Measurements from ENCODE around the gene PTPN20.
"Not testable (repeated sequence)": the region's sequence is repeated elsewhere in the genome, so short reads cannot be mapped to it uniquely, and the experiment has no call there.

Gene PTPN20

DNA sequence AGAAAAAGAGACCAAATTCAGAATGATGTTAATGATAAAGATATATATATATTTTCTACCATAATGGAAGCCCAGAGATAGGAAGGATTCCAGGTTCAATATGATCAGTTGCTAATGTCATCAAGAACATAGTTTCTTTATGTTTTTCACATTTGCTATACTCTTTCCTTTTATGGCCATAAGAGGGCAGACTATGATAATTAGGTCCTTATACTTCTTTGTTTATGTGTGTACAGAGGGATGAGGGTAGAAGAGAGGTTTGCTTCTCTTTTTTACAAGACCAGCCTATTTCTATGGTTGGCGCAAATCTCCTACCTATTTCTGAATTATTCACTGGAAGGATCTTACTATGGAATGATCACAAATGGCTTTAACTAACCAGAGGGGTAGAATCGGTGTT is 52.1 kb downstream of the PTPN20 start:
- not testable (repeated sequence) for DNase-seq

- DNase-seq: not testable (repeated sequence)
Measured at GRCh38 chr10:46967013-46967412, 55.8 kb downstream of the PTPN20 start.

DNA sequence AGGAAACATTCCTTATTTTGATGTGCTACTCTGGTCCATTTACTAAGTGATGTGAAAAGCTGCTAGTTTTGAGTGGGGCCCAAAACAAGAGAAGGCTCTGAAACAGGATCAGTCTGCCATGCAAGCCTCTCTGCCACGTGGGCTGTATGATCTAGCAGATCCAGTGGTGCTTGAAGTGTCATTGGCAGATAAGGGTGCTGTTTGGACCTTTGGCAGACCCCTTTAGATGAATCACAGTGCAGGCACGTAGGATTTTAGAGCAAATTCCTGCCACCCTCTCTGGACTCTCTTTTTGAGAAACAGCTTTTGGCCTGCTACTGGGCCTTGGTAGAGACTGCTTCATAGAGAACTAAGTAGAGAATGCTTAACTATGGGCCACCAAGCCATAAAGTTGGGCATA is 69.0 kb downstream of the PTPN20 start:
- DNase-seq: not testable (repeated sequence)

DNA sequence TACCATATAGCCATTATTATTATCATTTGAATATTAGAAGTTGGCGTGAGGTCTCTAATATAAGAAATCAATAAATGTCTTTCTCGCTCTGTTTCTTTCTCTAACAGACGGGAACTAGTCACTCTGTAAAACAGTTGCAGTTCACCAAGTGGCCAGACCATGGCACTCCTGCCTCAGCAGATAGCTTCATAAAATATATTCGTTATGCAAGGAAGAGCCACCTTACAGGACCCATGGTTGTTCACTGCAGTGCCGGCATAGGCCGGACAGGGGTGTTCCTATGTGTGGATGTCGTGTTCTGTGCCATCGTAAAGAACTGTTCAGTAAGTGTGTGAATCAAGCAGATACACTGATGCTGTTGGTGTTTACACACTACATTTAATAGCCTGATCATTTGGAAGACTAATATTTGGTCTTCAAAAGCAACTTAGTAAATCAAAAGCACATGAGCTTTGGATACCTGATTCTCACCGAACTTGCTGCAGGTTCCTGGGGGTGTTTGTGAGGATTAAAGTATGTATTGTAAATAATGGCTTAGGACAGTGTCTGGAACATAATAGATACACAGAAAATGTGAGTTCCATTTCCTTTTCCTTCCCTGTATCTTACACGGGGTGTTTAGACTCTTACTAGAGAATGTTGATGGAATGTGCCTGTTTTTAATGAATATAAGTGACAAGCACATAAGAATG is 76.2 kb downstream of the PTPN20 start:
- not testable (repeated sequence) for DNase-seq

DNA sequence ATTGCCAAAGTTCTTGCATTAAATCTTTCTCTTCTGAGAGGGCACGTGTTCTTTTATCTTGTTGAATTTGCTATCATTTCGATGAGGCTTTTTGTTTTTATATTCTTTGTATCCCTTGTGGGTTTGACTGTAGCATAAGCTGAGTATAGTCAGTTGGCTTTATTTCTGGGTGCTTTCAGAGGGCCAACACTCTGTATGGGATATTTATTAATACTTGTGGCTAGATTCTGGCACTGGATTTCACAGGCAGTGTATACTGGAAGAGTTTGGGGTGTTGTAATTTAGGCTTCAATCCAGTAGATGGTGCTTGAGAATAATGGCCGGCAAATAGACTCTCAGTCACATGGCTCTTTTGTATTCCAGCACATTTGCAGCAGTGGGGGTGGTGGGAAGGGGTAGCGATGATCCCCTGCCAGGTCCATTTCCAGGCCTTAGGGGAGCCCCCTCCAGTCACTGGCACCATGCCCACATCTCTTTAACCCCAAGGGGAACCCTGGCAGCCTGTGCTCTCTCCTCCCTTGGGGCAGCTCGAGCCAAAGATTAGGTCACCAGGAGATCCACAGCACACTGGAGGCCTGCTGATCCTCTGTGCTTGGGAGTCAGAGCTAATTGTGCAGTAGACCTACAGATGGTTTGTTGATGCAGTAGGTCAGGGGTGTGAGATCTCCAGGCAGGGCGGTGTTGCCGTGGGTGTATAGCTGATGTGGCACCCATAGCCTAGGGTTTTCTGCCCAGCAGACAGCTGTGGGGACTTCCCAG is 81.8 kb downstream of the PTPN20 start:
- DNase-seq: no peak

GRCh38 chr10:46995234-46995633 is 84.0 kb downstream of the PTPN20 start:
- DNase-seq: no peak

GRCh38 chr10:46998192-46998591 is 87.0 kb downstream of the PTPN20 start:
- no peak for DNase-seq

DNA sequence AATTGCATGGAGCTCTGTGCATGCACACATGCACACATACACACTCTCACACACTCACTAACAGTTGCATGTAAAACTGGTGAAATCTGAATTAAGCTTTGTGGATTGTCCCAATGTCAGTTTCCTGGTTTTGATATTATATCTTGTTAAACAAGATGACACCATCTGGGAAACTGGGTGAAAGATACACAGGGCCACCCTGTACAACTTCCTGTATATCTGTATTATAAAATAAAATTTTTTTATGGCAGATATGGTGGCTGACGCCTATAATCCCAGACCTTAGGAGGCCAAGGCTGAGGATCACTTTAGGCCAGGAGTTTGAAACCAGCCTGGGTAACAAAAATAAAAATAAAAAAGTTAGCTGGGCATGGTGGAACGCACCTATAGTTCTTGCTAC is 87.4 kb downstream of the PTPN20 start:
- no peak for DNase-seq

GRCh38 chr10:46999217-46999616 is 88.0 kb downstream of the PTPN20 start:
- no peak for DNase-seq

- DNase-seq: peak; percentile 44
Measured at GRCh38 chr10:47008769-47009168, 97.5 kb downstream of the PTPN20 start.

- no peak for DNase-seq
Measured at GRCh38 chr10:47009215-47009838, 98.1 kb downstream of the PTPN20 start.

GRCh38 chr10:47010036-47010435 is 98.8 kb downstream of the PTPN20 start:
- no peak for DNase-seq

DNA sequence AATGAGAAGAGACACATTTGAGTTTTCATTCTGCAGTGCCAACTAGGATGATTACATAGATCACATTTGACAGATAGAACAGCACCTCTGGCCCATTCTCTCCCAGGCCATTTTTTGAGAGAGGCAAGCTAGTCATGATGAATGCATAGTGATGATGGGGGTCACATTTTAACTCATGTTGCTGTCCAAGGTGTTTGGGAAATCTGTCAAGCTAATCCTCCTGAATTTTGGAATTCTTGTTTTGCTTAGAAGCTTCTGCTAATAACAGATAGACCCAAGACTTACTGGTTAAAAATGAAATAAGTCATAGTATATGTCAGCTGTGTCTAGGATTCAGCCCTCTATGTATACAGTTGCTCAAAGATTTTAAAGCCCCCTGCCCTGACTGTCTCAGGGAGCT is 101.0 kb downstream of the PTPN20 start:
- DNase-seq: no peak

DNA sequence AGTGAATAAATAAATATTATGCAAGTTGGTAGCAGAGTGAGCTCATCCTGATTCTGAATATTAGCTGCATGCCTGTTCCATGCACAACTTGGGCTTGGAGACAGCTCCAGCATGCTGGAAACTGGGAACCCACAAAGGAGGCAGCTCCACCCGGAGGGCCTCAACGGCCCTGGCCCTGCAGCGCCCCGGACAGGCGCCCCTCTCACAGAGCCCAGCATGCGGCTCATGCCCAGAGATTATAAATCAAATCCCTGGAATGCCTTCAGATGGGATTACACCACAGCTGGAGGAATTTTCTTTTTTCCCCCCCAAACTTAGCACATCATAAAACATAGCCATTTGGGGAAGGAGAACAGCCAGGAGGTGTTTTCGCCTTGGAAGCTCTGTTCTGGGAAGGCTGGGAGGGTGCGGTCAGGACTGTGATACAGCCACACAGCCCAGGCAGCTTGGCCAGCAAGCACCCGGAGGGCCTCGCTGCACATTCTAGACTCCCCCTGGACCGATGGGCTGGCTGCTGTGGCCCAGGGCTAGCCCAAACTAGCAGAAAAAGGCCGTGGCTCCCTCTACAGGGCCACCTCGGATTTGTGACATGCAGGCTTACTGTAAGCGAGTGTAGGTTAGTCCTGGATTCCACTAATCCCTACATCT is 102.4 kb downstream of the PTPN20 start:
- DNase-seq: no peak

GRCh38 chr10:47015404-47015803 is 104.2 kb downstream of the PTPN20 start:
- no peak for DNase-seq

DNA sequence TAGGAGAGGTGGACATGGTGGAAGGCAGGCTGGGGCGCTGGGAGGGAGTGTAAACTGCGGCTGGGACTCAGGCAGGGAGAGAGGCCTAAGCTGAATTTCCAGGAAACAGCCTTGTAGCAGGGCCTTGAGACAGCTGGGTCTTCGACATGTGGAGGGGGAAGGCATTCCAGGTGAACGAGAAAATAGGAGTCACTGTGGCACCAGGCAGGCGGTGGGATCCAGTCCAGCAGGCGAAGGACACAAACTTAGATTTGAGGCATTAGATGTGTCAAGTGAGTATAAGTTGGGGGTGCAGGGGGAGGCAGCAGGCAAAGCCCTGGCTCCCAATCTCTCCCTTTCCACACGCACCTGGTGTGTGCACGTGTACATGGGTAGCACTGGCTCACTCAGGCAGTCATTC is 105.3 kb downstream of the PTPN20 start:
- no peak for DNase-seq

DNA sequence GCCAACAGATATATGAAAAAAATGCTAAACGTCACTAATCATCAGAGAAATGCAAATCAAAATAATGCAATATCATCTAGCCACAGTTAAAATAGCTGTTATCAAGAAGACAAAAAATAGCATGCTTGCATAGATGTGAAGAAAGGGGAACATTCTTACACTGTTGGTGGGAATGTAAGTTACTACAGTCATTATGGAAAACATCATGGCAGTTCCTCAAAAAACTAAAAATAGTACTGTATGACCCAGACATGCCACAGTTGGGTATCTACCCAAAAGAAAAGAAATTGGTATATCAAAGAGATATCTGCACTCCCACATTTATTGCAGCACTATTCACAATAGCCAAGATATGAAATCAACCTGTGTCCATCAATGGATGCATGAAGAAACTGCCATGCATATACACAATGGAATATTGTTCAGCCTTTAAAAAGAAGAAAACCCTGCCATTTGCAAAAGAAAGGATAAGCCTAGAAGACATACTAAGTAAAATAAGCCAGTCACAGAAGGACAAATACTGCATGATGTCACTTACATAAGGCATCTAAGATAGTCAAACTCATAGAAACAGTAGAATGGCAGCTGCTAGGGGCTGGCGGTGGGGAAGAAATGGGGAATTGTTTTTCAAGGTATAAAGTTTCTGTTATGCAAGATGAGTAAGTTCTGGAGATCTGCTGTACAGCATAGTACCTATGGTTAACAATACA is 107.0 kb downstream of the PTPN20 start:
- no peak for DNase-seq

DNA sequence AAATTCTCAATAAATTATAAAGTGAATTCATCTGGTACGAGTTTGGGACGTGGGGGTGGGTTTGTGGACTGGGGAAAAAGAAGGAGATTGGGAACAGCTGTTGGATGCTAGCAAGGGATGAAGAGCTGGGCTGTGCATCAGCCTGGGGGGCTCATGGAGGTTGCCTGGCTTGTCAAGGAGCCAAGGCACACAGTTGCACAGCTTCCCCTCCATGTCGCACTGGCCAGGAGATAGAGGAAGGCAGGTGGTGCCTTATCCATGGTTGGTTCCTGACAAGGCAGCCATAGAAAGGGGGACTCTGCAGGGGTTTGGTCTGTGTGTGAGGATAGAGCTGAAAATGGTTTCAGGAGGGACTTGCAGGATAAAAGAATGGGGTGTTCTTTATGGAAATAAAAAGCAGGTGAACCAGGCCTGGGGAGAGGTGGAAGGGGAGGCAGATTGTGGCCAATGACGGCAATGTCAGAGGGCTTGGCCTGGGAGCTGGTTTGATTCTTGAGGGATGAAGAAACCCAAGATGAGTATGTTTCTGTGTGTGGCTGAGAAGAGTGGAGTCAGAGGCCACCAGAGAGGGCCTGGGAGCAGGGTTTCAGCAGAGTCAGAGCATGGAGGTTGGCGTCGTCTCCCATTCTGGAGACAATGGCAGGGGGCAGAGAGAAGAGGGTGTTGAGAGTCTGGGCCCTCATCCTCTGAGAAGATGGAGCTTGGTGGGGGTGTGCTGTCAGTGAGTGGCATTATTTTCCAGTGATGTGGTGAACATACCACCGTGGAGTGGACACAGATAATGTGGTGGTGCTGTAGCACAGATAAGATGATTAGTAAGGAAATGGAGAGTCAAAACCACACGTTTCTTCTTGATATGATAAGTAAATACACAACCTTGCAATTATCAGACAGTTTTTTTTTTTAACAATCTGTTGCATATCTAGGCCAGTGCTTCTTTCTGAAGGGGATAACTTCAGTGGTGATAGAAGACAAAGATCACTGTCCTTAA is 108.2 kb downstream of the PTPN20 start:
- no peak for DNase-seq

DNA sequence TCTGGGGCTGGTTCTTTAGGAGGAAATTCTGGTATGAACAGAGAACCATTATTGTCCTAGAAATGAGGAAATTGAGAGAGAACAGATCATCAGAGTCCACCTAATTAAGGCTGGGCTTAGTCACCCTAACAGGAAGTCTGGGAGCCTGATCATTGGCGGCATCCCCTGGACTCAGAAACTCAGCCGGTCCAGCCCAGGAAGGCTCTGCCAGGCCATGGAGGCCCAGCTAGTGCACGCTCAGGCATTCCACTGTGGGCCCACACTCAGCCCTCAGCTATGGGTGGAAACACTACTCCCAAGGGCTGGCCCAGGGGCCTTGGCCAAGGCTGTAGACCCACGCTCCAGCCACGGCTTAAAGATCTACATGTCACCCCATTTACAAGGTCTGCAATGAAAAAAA is 109.2 kb downstream of the PTPN20 start:
- DNase-seq: no peak

DNA sequence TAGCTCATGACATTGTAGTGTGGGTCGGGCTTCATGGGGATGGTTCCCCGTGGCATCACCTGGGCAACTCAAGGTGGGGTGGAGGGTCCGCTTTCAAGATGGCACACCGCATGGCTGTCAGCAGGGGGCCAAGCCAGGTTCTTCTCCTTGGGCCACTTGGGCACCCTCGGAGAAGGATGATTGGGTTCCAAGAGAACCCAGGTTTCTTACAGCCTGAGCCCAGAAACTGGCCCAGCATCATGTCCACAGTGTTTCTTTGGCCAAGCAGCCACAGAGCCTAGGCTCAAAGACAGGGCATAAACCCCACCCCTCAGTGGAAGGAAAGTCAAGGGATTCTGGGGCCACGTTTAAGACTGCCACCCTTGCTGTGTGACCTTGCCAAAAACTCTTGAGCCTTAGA is 110.6 kb downstream of the PTPN20 start:
- DNase-seq: no peak

DNA sequence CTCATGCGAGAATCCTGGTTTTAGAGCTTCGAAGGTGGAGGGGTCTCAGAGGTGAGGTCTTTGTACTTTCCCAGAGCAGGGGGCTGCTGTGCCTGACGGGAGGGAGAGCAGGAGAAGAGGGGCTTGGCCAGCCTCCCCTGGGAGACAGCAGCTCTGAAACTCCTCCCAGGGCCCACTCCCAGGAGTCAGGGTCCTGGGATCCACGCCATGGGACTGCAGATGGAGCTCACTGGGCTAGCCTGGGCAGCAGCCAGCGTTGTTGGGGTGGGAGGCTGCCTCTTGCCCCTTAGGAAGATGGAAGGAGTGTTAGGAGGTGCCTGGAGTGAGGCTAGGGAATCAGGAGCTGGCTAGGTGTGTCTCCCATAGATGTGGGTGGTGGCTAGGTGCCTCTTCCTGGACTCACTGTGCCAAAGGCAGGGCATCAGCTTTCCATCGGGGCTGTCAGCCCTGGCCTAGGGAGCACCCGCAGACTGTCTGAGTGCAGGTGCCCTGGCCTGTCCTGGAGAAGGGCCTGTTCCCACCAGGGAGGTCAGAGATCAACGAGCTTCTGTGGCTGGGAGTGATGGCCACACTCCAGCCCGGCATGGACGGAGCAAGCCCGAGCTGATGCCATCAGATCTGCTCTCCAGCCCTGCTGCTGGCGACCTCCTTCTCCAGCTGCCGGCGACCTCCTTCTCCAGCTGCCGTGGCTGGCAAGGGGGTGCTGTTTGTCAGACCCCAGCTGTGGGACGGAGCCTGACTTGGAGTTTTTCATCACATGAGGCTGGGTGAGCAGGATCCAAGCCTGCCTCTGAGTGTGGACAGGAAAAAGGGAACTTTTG is 111.3 kb downstream of the PTPN20 start:
- no peak for DNase-seq
